Mesothelial cell of epicardium (in vitro differentiated cells): ENCODE results near the gene SMG7. TPM values are rescaled to one million over a fixed set of nuclear protein-coding genes. Genes with fewer than 3 reads are reported as not detected.

Source experiments
- DNase-seq, 2 experiments: peaks; one replicate each; pipeline ENCODE4 v3.0.0; 2021; ENCODE audit warnings: low spot score in 2 of 2; ENCODE audit not compliant: unreplicated experiment in 2 of 2
- H3K27ac Mint-ChIP-seq: 2 replicates; pipeline ENCODE4 v1.8.0; 2021; ENCODE audit warnings: mixed read lengths
- H3K27me3 Mint-ChIP-seq: 2 replicates; pipeline ENCODE4 v1.8.0; 2021; ENCODE audit warnings: low read depth, mixed read lengths
- H3K36me3 Mint-ChIP-seq: 2 replicates; pipeline ENCODE4 v1.8.0; 2021; ENCODE audit warnings: mixed read lengths
- H3K4me1 Mint-ChIP-seq: 2 replicates; pipeline ENCODE4 v1.8.0; 2021; ENCODE audit warnings: mixed read lengths
- H3K4me3 Mint-ChIP-seq: 2 replicates; pipeline ENCODE4 v1.8.0; 2021; ENCODE audit warnings: mild to moderate bottlenecking, moderate library complexity, mixed read lengths
- H3K9me3 Mint-ChIP-seq: 2 replicates; pipeline ENCODE4 v1.8.0; 2021; ENCODE audit warnings: mixed read lengths
- total RNA-seq: library from RNA; stranded (reverse); gene quantifications from 3 replicates; pipeline ENCODE4 v1.2.1, GENCODE V29; 2021
- TF ChIP-seq, protein P1 (sequence below): fragments of 200-600 bp; sonication (generic); IDR thresholded peaks from one replicate; pipeline ENCODE4 v1.5.0; 2021; ENCODE audit warnings: antibody characterized with exemption; ENCODE audit not compliant: unreplicated experiment

The SMG7 gene
- total RNA-seq, 1 donor from 2014 or later, result 60.6 TPM

DNA sequence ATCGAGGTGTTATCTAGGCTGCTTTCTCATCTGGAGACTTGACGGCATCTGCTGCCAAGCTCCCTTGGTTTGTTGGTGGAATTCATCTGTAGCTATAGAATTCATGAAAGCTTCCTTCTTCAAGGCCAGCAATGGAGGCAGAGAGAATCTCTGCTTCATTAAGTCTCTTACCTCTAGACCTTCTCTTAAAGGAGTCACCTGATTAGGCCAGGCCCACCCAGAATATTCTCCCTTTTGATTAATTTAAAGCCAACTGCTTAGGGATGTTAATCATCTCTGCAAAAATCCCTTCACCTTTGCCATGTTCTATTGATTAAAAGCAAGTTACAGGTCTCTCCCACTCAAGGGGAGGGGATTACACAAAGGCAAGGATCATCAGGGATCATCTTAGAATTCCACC, 123.2 kb downstream of the SMG7 start:
- Mint-ChIP-seq H3K9me3 (no peaks in the 10 kb centered on the region), H3K4me1 (peaks cover 6% of the 10 kb centered on the region), H3K4me3 (no peak overlapping the region), H3K36me3 (no peaks in the 10 kb centered on the region), H3K27me3 (no peaks in the 10 kb centered on the region), H3K27ac (no peak overlapping the region)
- no peak for DNase-seq
- TF ChIP-seq, protein P1, sequence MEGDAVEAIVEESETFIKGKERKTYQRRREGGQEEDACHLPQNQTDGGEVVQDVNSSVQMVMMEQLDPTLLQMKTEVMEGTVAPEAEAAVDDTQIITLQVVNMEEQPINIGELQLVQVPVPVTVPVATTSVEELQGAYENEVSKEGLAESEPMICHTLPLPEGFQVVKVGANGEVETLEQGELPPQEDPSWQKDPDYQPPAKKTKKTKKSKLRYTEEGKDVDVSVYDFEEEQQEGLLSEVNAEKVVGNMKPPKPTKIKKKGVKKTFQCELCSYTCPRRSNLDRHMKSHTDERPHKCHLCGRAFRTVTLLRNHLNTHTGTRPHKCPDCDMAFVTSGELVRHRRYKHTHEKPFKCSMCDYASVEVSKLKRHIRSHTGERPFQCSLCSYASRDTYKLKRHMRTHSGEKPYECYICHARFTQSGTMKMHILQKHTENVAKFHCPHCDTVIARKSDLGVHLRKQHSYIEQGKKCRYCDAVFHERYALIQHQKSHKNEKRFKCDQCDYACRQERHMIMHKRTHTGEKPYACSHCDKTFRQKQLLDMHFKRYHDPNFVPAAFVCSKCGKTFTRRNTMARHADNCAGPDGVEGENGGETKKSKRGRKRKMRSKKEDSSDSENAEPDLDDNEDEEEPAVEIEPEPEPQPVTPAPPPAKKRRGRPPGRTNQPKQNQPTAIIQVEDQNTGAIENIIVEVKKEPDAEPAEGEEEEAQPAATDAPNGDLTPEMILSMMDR, result no peak

DNA sequence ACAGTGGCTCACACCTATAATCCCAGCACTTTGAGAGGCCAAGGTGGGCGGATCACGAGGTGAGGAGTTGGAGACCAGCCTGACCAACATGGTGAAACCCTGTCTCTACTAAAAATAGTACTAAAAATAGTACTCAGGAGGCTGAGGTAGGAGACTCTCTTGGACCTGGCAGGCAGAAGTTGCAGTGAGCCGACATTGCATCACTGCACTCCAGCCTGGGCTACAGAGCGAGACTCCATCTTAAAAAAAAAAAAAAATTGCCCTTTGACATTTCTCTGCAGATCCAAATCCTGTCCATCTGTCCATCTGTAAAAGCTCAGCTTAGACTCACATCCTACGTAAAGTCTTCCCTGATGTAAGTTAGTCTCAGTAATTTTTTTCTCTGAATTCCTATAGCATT, 124.2 kb downstream of the SMG7 start:
- TF ChIP-seq, protein P1, result no peak
- no peaks in the 10 kb centered on the region for H3K36me3 Mint-ChIP-seq
- no peaks in the 10 kb centered on the region for H3K27me3 Mint-ChIP-seq
- H3K27ac Mint-ChIP-seq, result no peak overlapping the region
- peaks cover 3% of the 10 kb centered on the region for H3K9me3 Mint-ChIP-seq
- H3K4me3 Mint-ChIP-seq, result no peak overlapping the region
- no peak for DNase-seq
- H3K4me1 Mint-ChIP-seq, result peaks cover 6% of the 10 kb centered on the region

DNA sequence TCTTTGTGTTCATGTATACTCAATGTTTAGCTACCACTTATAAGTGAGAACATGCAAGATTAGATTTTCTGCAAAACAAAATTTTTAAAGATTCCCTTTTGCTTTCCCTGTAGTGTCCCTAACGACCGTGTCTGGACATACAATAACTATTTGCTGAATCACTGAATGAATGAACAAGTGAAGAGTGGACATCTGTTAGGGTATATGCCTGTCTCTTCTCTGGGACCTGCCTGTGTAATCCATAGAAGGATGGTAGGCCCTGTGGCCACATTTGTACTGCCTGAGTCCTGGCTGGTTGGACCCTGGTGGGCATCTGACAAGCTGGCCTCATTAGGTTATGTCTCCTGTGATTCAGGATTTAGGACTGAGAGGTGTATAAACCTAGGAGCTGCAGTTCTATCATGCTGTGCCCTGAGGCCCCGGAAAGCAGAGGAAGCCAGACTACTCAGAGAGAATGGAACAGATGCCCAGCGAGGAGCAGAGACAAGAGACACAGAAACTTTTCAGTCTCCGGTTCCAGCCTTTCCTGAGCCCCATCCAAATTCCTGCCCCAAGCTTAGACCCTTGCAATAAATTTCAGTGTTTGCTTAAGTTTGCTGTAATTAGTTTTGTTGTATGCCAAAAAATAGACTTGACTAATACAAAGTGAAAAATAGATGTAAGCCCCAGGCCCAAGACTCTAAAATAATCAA, 125.5 kb downstream of the SMG7 start:
- Mint-ChIP-seq H3K9me3 (peaks cover 3% of the 10 kb centered on the region), H3K4me1 (peaks cover 6% of the 10 kb centered on the region), H3K4me3 (no peak overlapping the region), H3K36me3 (no peaks in the 10 kb centered on the region), H3K27me3 (no peaks in the 10 kb centered on the region), H3K27ac (no peak overlapping the region)
- no peak for DNase-seq
- TF ChIP-seq, protein P1, result no peak

DNA sequence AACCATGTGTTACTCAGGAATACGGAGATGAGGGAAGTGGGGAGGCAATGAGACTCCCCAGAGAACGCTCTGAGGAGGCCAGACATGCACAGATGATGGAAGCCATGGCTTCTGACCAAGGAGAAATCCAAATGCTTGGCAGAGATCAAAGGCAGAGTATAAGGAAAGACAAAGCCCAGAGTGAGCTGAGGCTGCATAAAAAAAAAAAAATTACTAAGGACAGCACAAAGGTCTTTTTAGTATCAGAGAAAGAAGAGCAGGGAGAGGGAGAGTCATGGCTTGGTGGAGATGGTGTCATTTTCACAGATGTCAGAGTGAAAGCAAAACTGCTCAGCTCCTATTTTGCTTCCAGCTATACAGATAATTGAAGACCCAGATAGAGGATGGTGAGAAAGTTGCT, 126.1 kb downstream of the SMG7 start:
- no peak overlapping the region for H3K4me3 Mint-ChIP-seq
- H3K9me3 Mint-ChIP-seq, result peaks cover 3% of the 10 kb centered on the region
- H3K36me3 Mint-ChIP-seq, result no peaks in the 10 kb centered on the region
- no peak for DNase-seq
- H3K4me1 Mint-ChIP-seq, result peaks cover 6% of the 10 kb centered on the region
- H3K27ac Mint-ChIP-seq, result no peak overlapping the region
- H3K27me3 Mint-ChIP-seq, result no peaks in the 10 kb centered on the region
- TF ChIP-seq, protein P1, result no peak

DNA sequence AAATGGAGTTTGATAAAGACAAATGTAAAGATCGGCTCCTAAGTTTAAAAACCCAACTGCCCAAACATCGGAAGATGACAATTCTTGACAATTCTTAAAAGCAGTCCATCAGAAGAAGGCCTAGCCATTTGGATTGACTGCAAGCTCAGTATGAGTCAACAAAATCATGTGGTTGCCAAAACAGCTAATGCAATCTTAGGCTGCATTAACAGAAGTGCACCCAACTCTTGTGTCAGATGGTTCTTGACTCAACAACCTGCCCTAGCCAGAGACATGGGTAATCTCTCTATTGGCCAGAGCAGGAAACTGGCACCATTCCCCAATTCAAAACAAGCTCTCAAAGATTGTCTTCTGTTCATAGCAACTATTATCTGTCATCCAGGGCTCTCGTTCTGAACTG, 127.8 kb downstream of the SMG7 start:
- no peak overlapping the region for H3K4me3 Mint-ChIP-seq
- peaks cover 9% of the 10 kb centered on the region for H3K4me1 Mint-ChIP-seq
- DNase-seq, result no peak
- H3K27me3 Mint-ChIP-seq, result peaks cover under 1% of the 10 kb centered on the region
- no peak overlapping the region for H3K27ac Mint-ChIP-seq
- H3K9me3 Mint-ChIP-seq, result peaks cover 3% of the 10 kb centered on the region
- TF ChIP-seq, protein P1, result no peak
- no peaks in the 10 kb centered on the region for H3K36me3 Mint-ChIP-seq
